ENCODE data around the gene FBXW11.
A peak's percentile ranks its signal among the peaks of the same experiment; 100 is the strongest.
"Not testable (repeated sequence)": the region's sequence is repeated elsewhere in the genome, so short reads cannot be mapped to it uniquely, and the experiment has no call there.

FBXW11 gene
- 51.2 to 143 (median 97.3) reads per million in 17 experiments for total RNA-seq

DNA sequence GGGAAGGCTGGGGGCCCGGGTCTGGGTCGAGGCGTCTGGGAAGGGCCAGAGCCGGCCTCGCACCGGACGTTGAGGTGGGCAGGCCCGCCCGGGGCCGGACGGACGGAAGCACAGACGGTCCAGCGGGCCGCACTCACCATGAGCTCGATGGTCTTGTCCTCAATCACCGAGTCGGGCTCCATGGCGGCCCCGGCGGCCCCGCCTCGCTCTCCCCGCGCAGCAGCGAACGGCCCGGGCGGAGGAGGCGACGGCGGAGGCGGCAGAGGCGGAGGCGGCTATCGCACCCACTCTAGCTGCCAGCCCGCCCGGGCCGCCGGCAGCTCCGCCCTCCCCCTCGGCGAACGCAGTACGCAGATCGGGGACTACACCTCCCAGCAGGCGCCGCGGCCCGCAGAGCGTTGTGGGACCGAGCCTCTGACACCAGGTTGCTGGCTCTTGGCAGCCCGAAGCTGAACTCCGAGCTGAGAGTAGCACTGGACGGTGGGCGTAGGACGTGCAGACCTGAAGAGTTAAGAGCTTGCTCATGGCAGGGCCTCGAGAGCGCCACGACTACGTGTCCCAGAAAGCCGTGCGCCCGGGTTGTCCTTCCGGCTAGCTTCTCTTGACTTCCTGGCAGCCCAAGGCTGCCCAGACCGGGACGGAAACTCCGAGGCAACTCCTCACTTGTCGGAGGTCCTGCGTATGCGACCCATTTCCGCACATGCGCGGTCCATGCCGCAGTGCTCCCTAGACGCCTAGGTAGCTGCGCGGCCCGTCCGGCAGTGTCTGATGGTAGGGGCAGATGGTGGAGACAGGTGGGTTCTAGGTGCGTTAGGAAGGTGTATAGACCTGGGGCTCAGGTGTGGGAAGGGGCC is at the start of gene FBXW11:
Gene FBXW11, minus strand, starts transcription at position 318 of the 854 bp plus-strand sequence. Its CDS starts 136 bp downstream, at position 182.
- DNase-seq: peak; percentile 96 to 98 (median 98)

DNA sequence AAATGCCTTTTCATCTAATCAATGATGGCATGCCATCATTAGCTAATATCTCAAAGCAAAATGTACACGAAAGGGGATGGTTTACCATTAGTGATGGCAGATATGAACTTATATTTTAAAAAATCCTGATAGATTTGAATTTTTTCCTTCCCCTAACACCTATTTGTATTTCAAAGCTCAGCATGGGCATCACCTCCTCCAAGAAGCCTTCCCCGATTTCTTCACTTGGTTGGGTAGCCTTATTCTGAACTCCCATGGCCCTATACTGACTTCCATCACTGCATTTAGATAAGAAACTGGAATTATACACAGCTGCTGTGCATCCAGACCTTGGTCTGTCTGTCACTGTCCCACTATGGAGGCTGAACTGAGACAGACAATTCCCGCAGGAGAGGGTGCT is 49.6 kb upstream of the FBXW11 start:
- no peak for DNase-seq

DNA sequence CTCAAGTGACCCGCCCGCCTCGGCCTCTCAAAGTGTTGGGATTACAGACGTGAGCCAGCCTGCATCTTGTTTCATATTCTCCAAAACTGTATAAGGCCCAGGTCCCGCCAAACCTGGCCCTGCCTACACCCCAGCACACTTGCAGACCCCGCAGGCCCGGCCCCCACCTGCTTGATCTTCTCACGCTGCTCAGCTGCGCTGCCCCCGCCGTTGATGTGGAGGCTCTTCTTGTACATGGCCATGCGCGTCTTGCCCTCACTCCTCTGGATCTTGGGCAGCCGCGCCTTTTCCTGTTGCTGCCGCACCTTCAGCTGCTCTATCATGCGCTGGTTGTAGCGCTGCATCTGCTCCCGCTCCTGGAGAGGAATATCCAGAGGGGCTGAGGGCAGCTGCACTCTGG is 49.0 kb upstream of the FBXW11 start:
- DNase-seq: no peak

DNA sequence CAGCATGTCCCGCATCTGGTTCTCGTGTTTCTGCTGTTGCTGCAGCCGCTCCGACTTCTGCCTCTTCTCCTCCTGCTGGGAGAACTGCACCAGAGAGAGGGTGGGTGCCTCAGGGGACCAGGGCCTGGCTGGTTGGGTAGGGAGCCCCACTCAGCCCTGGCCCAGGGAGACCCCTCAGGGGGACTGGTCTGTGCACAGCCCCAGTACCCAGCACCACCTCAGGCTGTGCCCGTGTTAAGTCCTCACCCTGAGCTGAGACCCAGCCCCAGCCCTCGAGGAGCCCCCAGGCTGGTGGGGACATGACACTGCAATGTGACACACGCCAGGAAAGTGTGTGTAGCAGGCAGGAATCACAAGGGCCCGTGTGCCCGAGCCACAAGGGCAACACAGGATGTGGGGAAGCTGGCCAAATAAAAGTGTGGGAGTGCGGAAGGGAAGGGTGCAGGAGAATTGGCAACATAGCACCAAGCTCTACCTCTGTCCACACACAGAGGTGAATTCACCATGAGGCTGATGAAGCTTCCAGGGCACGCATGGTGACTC is 48.2 kb upstream of the FBXW11 start:
- DNase-seq: no peak

DNA sequence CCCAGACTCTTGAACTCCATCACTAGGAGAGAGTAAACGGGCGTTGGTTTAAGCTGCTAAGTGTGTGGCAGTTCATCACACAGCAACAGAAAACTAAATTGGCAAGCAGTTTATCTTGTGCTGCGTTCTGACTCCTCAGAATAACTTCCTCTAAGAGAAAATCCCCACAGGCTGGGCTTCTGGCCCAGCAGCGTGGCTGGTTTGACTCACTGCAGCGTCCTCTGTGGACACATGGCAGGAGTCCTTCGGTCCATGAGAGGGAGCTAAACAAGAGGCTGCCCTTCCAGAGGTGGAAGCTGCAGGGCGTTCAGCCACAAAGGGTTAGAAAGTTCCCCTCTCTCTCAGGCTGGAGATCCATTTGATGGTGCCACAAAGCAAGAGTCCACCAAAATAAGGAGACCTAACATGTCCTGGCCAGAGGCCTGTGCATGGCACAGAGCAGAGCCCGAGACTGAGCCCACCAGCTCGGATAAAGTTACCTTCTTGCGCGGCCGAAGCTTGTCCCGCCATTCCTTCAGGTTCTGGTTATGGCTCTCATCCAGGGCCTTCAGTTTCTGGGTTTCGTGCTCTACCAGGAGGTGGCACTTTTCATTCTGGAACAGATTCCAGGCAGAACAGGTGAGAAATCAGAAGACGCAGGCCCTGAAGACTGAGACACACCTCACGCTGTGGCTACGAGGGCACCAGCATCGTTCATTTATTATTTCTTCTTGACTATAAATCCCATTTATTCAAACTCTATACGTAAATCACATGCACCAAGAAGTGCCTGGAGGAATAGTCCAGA is 46.2 kb upstream of the FBXW11 start:
- peak in 3 of 4 experiments; percentile 33 to 58 (median 51) for DNase-seq

DNA sequence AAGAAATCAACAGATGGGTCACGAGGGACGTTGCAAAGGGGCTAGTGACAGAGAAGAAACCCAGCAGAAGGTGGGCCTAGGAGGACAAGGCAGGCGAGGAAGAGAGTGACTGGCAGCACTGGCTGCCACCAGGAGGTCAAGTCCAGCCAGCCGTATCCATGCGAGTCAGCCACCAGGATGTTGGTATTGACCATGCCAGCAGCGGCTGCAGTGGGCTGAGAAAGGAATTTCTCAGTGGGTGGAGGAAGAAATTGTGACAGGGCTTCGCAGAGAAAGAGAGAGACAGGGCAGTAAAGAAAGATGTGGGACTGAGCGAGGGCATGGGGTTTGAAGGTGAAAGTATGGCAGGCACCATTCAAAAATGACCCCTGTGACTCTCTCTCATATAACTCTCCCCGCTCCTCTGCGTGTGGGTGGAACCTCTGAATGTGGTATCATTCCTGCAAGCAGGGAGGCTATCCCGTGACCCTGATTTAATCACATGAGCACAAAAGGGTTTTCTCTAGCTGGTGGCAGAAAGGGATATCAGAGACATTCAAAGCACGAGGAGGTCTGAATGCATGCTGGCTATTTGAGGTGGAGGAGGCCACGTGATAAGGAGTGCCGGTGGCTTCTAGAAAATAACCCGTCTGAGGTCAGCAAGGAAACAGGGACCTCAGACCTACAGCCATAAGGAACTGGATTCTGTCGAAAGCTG is 45.4 kb upstream of the FBXW11 start:
- DNase-seq: peak; percentile 9 to 48 (median 30)

DNA sequence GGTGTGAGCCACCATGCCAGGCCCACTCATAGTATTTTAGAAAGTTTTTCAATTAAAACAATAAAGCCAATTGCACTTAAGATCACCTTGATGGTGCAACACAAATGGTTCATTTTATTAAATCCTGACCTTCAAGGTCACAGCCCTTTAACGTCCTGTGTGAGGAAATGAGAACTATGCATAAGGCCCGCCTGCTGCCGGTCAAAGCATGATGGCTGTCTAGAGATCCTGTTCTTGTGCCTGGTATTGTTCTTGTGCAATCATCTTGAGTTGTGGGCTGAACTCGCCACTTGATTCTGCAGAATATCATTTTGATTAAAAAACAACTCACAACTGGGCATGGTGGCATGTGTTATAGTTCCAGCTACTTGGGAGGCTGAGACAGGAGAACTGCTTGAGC is 43.6 kb upstream of the FBXW11 start:
- DNase-seq: peak; percentile 30 to 66 (median 62)

DNA sequence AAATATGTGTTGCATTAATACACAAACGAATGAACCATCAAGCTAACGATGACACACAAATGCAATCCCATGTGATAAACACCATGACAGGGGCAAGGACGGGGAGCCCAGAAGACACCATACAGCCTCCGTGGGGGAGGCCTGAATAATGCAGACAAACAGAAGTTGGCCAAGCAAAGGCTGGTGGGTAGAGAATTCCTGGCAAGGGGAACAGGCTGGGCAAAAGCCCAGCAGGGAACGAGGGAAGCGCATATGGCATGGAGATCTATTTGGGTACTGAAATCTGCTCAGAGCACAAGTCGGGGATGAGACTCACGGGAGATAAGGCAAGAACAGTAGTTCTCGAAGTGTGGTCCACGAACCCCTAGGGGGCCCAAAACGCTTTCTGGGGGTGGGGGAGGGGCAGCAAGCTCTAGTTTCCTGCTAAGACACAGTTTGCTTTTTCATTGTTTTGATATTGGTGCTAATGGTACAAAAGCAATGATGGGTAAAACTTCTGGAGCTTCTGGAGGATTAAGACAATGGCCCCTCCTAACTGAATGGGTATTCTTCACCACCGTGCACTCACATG is 42.9 kb upstream of the FBXW11 start:
- no peak for DNase-seq

DNA sequence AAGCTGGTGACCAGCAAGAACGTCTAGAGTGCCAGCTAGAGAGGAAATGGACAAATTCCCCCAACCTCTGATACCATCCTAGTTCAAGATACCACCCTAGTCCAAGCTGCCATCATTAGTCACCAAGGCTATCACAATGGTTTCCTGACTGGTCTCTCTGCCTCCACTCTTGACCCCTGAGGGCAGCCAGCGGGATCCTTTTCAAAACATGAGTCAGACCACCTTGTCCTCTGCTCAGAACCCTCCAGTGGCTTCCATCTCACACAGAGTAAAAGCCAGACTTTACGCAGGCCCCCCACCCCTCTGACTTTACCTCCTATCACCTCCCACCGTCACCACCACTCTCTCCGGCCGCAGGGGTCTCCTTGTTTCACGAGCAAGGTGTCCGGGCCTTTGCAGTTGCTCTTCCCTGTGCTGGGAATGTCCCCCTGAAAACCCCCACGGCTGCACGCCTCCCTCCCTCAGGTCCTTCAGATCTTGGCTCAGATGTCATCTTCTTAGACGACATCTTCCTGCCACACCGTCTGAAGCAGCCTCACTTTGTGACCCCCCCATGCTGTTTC is 42.2 kb upstream of the FBXW11 start:
- peak in 1 of 4 experiments; percentile 24 for DNase-seq

DNA sequence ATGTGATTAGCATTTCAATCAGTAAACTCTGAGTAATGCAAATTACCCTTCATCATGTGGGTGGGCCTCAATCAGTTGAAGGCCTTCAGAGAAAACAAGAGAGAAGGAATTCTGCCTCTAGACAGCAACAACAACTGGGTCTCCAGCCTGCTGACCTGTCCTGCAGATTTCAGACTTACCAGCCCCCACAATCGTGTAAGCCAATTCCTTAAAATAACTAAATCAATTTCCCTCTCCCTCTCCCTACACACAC is 41.7 kb upstream of the FBXW11 start:
- DNase-seq: no peak

DNA sequence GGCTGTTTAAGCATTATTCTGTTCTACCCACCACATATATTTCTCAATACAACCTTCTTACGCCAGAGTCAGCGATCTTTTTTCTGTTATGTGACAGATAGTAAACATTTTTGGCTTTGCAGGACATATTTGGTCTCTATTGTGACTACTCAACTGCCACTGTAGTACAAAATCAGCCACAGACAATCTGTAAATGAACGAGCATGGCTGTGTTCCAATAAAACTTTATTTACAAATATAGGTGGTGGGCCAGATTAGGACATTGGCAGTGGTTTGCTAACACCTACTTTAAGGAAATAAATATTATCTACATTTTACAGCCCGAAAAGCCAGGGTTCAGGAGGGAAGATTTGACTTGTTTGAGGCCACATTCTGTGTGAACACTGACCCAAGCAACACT is 40.2 kb upstream of the FBXW11 start:
- peak in 3 of 4 experiments; percentile 21 to 46 (median 44) for DNase-seq

DNA sequence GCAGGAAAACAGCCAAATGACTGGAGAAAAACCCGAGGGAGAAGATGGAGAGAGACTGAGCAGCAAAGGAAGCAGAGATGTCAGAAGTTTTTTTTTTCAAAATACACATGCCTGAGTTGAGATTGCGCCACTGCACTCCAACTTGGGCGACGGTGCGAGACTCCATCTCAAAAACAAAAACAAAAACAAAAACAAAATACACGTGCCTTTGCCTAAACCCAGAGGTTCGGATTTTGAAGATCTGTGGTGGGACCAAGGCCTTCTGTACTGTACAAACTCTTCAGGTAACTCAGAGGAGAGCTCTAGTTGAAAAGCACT is 38.8 kb upstream of the FBXW11 start:
- no peak for DNase-seq

DNA sequence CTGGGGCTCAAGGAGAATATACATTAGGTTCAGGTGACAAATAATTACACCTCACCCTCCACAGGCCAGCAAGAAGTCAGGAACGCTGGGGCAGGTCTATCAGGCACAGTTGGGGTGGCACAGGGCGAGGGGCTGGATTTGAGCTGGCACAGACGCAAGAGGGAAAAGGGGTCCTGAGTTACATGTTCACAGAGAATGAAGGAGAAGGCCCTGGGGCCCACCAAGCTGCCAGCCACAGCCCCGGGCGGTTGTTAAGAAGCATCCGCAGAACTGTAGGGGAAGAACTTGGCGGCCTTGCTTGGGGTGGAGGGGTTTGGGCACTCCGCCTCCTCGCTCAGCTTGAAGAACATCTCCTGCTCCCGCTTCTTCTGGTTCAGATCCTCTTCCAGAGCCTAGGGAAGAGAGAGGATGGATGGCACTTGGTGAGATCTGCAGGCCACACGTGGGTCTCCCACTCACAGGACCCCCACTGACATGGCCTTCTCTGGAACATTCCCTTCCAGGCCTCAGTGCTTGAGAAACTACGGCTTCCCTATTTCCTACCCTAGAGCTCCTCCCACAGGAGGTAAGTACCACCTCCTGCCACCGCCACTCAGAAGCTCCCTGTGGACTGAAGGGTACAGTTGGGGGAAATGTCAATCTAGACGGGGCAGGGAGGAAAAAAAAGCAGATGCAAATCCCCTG is 38.3 kb upstream of the FBXW11 start:
- DNase-seq: peak in 3 of 4 experiments; percentile 31 to 41 (median 35)

DNA sequence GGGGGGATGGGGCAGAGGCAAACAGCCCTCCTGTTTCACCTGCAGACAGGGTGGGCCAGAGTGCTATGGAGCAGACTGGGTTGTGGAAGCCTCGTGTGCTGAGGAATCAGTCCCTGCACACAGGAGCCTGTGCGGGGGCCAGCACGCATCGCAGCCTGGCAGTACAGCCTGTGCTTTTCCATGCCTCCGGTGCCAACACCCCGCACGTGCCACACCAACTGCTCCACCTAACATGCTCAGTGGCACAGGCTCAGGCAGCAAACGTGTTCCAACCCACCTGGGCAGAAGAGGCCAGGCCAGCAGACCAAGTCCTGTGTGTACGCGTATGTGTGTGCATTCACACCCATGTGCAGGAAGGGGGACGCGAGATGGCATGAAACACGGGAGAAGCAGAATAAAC is 37.4 kb upstream of the FBXW11 start:
- DNase-seq: no peak

DNA sequence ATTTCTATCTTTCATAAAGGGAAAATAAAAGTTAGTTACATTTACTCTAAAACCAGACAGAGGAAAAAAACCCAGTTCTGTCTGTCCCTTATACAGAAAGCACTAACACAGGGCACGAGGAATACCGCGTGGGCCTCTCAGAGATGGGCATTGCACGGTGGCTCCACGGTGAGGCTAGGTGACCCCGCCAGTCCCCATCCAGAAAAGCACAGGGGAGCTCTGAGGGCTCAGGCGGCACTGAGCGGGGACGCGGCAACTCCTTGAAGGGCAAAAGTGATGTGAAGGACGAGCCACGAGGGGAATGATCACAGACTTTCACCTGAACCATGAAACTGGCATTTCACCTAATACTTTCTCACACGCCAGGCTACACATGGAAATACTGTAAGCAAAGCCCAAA is 35.7 kb upstream of the FBXW11 start:
- DNase-seq: no peak

DNA sequence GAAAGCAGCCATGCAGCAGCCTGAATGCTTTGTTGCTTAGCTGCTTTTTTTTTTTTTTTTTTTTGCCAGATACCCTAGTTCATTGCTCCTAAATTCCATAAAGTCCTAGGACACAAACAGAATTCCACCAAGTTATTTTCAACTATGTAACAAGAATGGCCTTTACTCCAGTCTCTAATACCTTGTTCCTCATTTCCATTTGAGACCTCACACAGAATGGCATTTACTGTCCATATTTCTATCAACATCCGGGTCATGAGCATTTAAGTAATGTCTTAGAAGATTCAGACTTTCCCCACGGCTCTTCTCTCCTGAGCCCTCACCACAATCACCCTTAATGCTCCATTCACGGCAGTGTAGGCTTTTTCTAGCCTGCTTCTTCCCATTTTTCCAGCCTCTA is 31.7 kb upstream of the FBXW11 start:
- DNase-seq: peak in 2 of 4 experiments; percentile 32 to 38

DNA sequence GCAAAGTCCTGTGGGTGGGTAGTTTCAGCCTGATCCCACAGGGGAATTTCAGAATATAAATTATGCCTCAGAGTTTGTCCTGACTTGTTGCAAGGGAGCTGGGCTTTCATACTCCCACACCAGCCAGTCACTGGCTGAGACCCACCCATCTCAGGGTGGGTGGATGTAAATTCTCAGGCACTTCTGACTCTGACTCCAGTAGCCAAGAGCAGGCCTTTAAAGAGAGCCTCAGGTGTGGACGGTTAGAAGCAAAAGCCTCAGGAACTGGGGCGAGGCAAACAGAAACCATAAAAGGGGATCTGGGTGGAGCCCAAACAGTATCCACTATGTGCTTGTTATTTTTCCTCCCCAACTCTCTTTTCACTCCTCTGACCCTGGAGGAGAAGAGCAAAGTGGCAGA is 28.6 kb upstream of the FBXW11 start:
- DNase-seq: peak; percentile 29 to 51 (median 38)

DNA sequence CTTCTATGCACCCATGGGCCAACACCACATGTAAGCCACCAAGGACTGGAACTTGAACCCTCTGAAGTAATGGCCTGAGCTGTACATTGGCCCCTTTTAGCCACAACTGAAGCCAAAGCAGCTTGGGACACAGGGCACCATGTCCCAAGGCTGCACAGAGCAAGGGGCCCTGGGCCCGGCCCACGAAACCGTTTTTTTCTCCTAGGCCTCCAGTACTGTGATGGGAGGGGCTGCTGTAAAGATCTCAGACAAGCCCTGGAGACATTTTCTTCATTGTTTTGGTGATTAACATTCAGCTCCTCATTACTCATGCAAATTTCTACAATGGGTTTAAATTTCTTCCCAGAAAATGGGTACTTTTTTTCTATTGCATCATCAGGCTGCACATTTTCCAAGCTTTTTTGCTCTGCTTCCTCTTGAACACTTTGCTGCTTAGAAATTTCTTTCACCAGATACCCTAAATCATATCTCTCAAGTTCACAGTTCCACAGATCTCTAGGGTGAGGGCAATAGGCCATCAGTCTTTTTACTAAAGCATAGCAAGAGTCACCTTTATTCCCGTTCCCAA is 25.5 kb upstream of the FBXW11 start:
- DNase-seq: no peak

DNA sequence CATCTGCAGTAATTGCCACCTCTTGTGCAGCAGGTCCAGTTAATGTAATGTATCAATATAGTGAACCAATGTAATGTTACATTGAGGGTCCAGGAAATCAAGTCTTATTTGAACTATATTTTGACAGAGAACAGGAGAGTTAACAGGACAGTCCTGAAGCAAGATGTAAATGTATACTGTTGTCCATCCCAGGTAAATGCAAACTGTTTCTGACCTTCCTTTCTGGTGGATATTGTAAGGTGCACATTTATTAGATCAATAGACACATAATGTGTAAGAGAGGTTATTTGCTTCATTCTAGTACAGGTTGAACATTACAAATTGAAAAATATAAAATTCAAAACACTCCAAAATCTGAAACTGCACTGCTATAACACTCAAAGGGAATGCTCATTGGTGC is 23.4 kb upstream of the FBXW11 start:
- no peak for DNase-seq

DNA sequence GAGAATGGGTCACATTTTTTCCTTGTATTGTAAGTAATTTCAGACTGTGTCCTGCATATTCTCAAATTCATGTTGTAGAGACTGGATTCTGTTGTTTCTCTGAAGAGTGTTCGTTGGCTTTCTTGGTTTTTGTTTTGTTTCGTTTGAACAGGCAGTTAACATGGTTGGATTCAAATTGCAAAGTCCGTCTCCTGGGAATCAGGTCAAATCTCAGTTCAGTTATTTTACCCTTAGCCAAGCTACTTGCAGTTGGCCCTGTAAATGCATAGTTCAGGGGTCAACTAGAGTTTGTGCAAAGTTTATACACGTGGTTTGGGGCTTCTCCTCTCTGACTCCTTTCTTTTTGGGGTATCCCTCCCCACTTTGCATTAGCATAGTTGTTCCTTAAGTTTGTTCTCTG is 21.7 kb upstream of the FBXW11 start:
- no peak for DNase-seq

DNA sequence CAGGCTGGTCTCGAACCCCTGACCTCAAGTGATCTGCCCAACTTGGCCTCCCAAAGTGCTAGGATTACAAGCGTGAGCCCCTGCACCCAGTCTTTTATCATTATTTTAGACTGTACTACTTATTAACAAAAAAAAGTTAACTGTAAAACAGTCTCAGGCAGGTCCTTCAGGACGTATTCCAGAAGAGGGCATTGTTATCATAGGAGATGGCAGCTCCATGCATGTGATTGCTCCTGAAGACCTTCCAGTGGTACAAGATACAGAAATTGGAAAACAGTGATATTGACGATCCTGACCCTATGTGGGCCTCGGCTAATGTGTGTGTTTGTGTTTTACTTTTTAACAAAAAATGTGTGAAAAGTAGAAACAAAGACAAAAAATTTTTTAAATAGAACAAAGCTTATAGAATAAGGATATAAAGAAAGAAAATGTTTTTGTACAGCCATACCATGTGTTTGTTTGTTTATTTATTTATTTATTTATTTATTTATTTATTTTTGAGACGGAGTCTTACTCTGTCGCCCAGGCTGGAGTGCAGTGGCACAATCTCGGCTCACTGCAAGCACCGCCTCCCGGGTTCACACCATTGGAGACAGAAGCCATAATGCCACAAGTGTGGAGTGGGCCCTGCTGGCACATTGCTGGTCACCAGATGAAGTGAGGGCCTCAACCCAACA is 13.8 kb upstream of the FBXW11 start:
- DNase-seq: not testable (repeated sequence)

Data from suppressor macrophage (primary cell).